OCI-LY1 (cell line): ENCODE results near the gene MXRA7.

ENCODE experiments used
- H2AFZ ChIP-seq: fragments of 200-600 bp; sonication (generic), shearing (Covaris generic); 2 replicates; pipeline ENCODE4 v1.6.0; 2014; ENCODE audit warnings: antibody characterized with exemption, mild to moderate bottlenecking, low read length
- H3F3A ChIP-seq: fragments of 200-600 bp; sonication (generic), shearing (Covaris generic); 2 replicates; pipeline ENCODE4 v1.6.0; 2014; ENCODE audit warnings: mild to moderate bottlenecking, antibody characterized with exemption, low read length, moderate library complexity; ENCODE audit not compliant: insufficient read depth
- H3K27ac ChIP-seq: fragments of 200-600 bp; sonication (generic); 2 replicates; pipeline ENCODE4 v1.5.1; 2014; ENCODE audit warnings: low read length, mixed run types, mild to moderate bottlenecking, low read depth; ENCODE audit not compliant: poor library complexity, severe bottlenecking
- H3K27me3 ChIP-seq: fragments of 200-600 bp; sonication (generic); 2 replicates; pipeline ENCODE4 v1.6.0; 2014; ENCODE audit warnings: antibody characterized with exemption, mild to moderate bottlenecking, low read length, moderate library complexity; ENCODE audit not compliant: insufficient read depth
- H3K36me3 ChIP-seq: fragments of 200-600 bp; sonication (generic); 2 replicates; pipeline ENCODE4 v1.6.1; 2014; ENCODE audit warnings: mild to moderate bottlenecking, antibody characterized with exemption, low read length, moderate library complexity, mixed read lengths; ENCODE audit not compliant: insufficient read depth
- H3K4me1 ChIP-seq: fragments of 200-600 bp; sonication (generic); 2 replicates; pipeline ENCODE4 v1.5.1; 2014; ENCODE audit warnings: mild to moderate bottlenecking, low read length, moderate library complexity; ENCODE audit not compliant: insufficient read depth, severe bottlenecking
- H3K4me2 ChIP-seq: fragments of 200-600 bp; sonication (generic), shearing (Covaris generic); 2 replicates; pipeline ENCODE4 v1.6.1; 2014; ENCODE audit warnings: low read length
- H3K4me3 ChIP-seq: fragments of 200-600 bp; sonication (generic); 2 replicates; pipeline ENCODE4 v1.5.1; 2014; ENCODE audit warnings: low read length, low read depth, mild to moderate bottlenecking, mixed read lengths; ENCODE audit not compliant: poor library complexity, severe bottlenecking
- H3K79me2 ChIP-seq: fragments of 200-600 bp; shearing (Covaris generic); 2 replicates; pipeline ENCODE4 v1.6.1; 2016; ENCODE audit warnings: mixed run types, low read length, mixed read lengths; ENCODE audit not compliant: insufficient read depth
- H3K9ac ChIP-seq: fragments of 200-600 bp; sonication (generic), shearing (Covaris generic); 2 replicates; pipeline ENCODE4 v1.6.1; 2014; ENCODE audit warnings: mild to moderate bottlenecking, low read length, mixed read lengths
- H3K9me2 ChIP-seq: fragments of 200-600 bp; sonication (generic), shearing (Covaris generic); 2 replicates; pipeline ENCODE4 v1.6.1; 2014; ENCODE audit warnings: low read depth, mild to moderate bottlenecking, low read length, mixed read lengths
- H3K9me3 ChIP-seq: fragments of 200-600 bp; shearing (Covaris generic); 2 replicates; pipeline ENCODE4 v1.6.1; 2014; ENCODE audit warnings: low read length, mixed read lengths
- H4K20me1 ChIP-seq: fragments of 200-600 bp; sonication (generic), shearing (Covaris generic); 2 replicates; pipeline ENCODE4 v1.6.0; 2016; ENCODE audit warnings: mild to moderate bottlenecking, low read length; ENCODE audit not compliant: insufficient read depth
- CTCF ChIP-seq: fragments of 200-600 bp; sonication (generic), shearing (Covaris generic); IDR thresholded peaks from 2 replicates; pipeline ENCODE4 v1.5.1; 2017; ENCODE audit warnings: mild to moderate bottlenecking, antibody characterized with exemption, low read length, moderate library complexity, mixed read lengths
- EZH2 ChIP-seq: fragments of 200-600 bp; sonication (generic), shearing (Covaris generic); IDR thresholded peaks from 2 replicates; pipeline ENCODE4 v1.8.0; 2017; ENCODE audit warnings: borderline replicate concordance, mixed run types, mild to moderate bottlenecking, antibody characterized with exemption, low read length, moderate library complexity, mixed read lengths

Gene MXRA7

GRCh38 chr17:76707985-76708807 lies 2.6 kb downstream of the MXRA7 start:
- H3K4me1 ChIP-seq, result peaks cover 4% of the 10 kb centered on the region
- no peaks in the 10 kb centered on the region for H4K20me1 ChIP-seq
- H3K36me3 ChIP-seq, result peaks cover 5% of the 10 kb centered on the region; the same call in 1 of the 2 replicates
- H3K9me3 ChIP-seq, result no peaks in the 10 kb centered on the region
- H3K9ac ChIP-seq, result no peak overlapping the region
- H3K79me2 ChIP-seq, result no peaks in the 10 kb centered on the region
- no peak overlapping the region for H2AFZ ChIP-seq
- no peak overlapping the region for H3K4me3 ChIP-seq
- H3K4me2 ChIP-seq, result no peak overlapping the region
- no peaks in the 10 kb centered on the region for H3F3A ChIP-seq
- no peak overlapping the region for H3K27ac ChIP-seq
- no peak for TF ChIP-seq EZH2
- TF ChIP-seq CTCF, result peak; percentile 69
- no peaks in the 10 kb centered on the region for H3K9me2 ChIP-seq
- H3K27me3 ChIP-seq, result no peaks in the 10 kb centered on the region

GRCh38 chr17:76706817-76707216 lies 3.9 kb downstream of the MXRA7 start:
- H3K9me2 ChIP-seq, result no peaks in the 10 kb centered on the region
- H2AFZ ChIP-seq, result no peak overlapping the region
- H3K4me1 ChIP-seq, result peaks cover 4% of the 10 kb centered on the region
- H3K9ac ChIP-seq, result no peak overlapping the region
- no peaks in the 10 kb centered on the region for H3K79me2 ChIP-seq
- no peak overlapping the region for H3K4me3 ChIP-seq
- no peaks in the 10 kb centered on the region for H3F3A ChIP-seq
- H3K27me3 ChIP-seq, result no peaks in the 10 kb centered on the region
- H3K4me2 ChIP-seq, result no peak overlapping the region
- H3K9me3 ChIP-seq, result no peaks in the 10 kb centered on the region
- H3K36me3 ChIP-seq, result no peaks in the 10 kb centered on the region
- TF ChIP-seq CTCF (no peak), EZH2 (no peak)
- H4K20me1 ChIP-seq, result no peaks in the 10 kb centered on the region
- no peak overlapping the region for H3K27ac ChIP-seq

- Histone ChIP-seq H4K20me1 (no peaks in the 10 kb centered on the region), H3K9me3 (no peaks in the 10 kb centered on the region), H3K4me1 (peaks cover 4% of the 10 kb centered on the region), H2AFZ (no peak overlapping the region), H3K27ac (no peak overlapping the region), H3K9me2 (no peaks in the 10 kb centered on the region), H3K79me2 (no peaks in the 10 kb centered on the region), H3K4me3 (no peak overlapping the region), H3K4me2 (no peak overlapping the region), H3K36me3 (no peaks in the 10 kb centered on the region), H3F3A (no peaks in the 10 kb centered on the region), H3K9ac (no peak overlapping the region), H3K27me3 (peaks cover 3% of the 10 kb centered on the region; the same call in 1 of the 2 replicates)
- TF ChIP-seq CTCF, result no peak
- no peak for TF ChIP-seq EZH2
Observed at GRCh38 chr17:76704805-76705204, 6.0 kb downstream of the MXRA7 start.
